ENCODE results near the gene CSF3R. TPM values are rescaled to one million over a fixed set of nuclear protein-coding genes. Genes with fewer than 3 reads are reported as not detected.

Gene CSF3R
- total and polyA plus RNA-seq, 9 of the 15 experiments (the other 6 are each of a cell fraction or from before 2014, with no cell fraction given): 0.21 to 0.86 (median 0.40) TPM; not detected in 1

GRCh38 chr1:36475341-36475740 lies 7.4 kb downstream of the CSF3R start (continued):
- TF ChIP-seq MITF (IDR thresholded peaks at IDR 0.05): no peak

GRCh38 chr1:36472656-36473055 lies 10.1 kb downstream of the CSF3R start:
- Histone ChIP-seq H3K9ac (ENCODE audit: insufficient read depth in 1 of 2, low read depth in 2 of 2, low read length in 2 of 2) (peak overlapping the region in 1 of 2 experiments; percentile 61; a peak in 1 of 4 replicates), H3K9me1 (ENCODE audit: control insufficient read depth, insufficient read depth, low read length) (no peaks in the 10 kb centered on the region), H2AFZ (ENCODE audit: low read depth, low read length) (no peak overlapping the region), H3K27ac (ENCODE audit: extremely low read depth, low read depth, low read length) (no peak overlapping the region), H3K4me1 (replicated peaks in 1 of 2; ENCODE audit: control insufficient read depth in 2 of 2, insufficient read depth in 2 of 2, low read length in 2 of 2) (peaks cover 0 to 29% of the 10 kb centered on the region in 2 experiments; a peak in 3 of 5 replicates), H3K4me2 (ENCODE audit: insufficient read depth, low read length) (no peak overlapping the region), H3K27me3 (ENCODE audit: control insufficient read depth in 2 of 2, insufficient read depth in 2 of 2, low read length in 2 of 2) (no peaks in the 10 kb centered on the region), H3K9me3 (replicated peaks; ENCODE audit: control insufficient read depth, insufficient read depth, low read depth, low read length) (no peaks in the 10 kb centered on the region), H3K4me3 (no peak overlapping the region), H3K36me3 (ENCODE audit: control insufficient read depth, insufficient read depth, low read length) (no peaks in the 10 kb centered on the region), H4K20me1 (replicated peaks; ENCODE audit: control insufficient read depth, insufficient read depth, low read length) (no peaks in the 10 kb centered on the region), H3K79me2 (ENCODE audit: control insufficient read depth, insufficient read depth, low read length) (no peaks in the 10 kb centered on the region)
- in situ Hi-C loops (cut with MboI) (no loop called here), intact Hi-C loops (cut with micrococcal nuclease) (no loop called here)
- BruUV-seq (replicated peaks): no TSS peak
- CTCF ChIA-PET (ENCODE audit: low intra/inter-chr PET ratio): no interaction called here
- FAIRE-seq (no peak), ATAC-seq (no peak), DNase-seq (ENCODE audit: extremely low read depth in 1 of 4, low spot score in 3 of 4) (no peak)
- 55% methylated on average over 6 of the region's 6 CpGs for WGBS (ENCODE audit: insufficient coverage, low coverage, missing lambda C conversion rate)
- POLR2A ChIA-PET: no interaction called here
- TF ChIP-seq RBFOX2 (IDR thresholded peaks at IDR 0.05; ENCODE audit: low read depth, low read length) (no peak), BCOR (IDR thresholded peaks at IDR 0.05) (peak; percentile 60), NKRF (IDR thresholded peaks at IDR 0.05; ENCODE audit: borderline replicate concordance) (no peak), ZNF239 (CRISPR knock-in tag; IDR thresholded peaks at IDR 0.05) (no peak), ZBTB43 (CRISPR knock-in tag; IDR thresholded peaks at IDR 0.05) (no peak), PML (IDR thresholded peaks at IDR 0.05; ENCODE audit: low read length) (no peak), RBM25 (IDR thresholded peaks at IDR 0.05; ENCODE audit: low read depth, low read length, severe bottlenecking) (peak; percentile 15), FUS (optimal IDR thresholded peaks at IDR 0.05; ENCODE audit: low read depth, low read length) (no peak), ZSCAN32 (CRISPR knock-in tag; IDR thresholded peaks at IDR 0.05) (no peak)

Data from K562 (cell line).